GM21619 (cell line): ENCODE measurements around the gene USP21.

Experiments
- ATAC-seq: cut with Tn5 transposase; IDR thresholded peaks from one replicate; pipeline ENCODE4 v1.9.1; 2021; ENCODE audit not compliant: unreplicated experiment

Gene USP21

GRCh38 chr1:161168906-161169305 is 9.6 kb downstream of the USP21 start:
- no peak for ATAC-seq

- no peak for ATAC-seq
These were observed 11.9 kb downstream of the USP21 start for GRCh38 chr1:161171191-161171590.

DNA sequence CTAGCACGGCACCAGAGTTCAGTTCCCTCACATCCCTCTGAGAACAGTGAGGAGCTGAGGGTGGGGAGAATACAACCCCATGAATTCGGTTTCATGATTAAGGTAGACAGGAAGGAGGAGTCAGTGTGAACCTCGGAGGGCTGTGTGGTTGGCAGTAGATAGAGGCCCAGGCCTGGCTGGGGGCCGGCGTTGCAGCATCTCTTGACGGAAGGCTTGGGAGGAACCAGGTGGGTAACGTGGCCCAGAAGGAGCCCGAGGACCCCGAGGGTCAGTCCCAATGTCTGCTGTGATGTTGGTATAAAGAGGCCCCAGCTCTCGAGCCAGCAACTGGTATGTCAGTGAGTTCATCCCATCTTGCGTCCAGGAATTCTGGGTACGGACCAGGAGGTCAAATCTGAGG is 12.4 kb downstream of the USP21 start:
- no peak for ATAC-seq

DNA sequence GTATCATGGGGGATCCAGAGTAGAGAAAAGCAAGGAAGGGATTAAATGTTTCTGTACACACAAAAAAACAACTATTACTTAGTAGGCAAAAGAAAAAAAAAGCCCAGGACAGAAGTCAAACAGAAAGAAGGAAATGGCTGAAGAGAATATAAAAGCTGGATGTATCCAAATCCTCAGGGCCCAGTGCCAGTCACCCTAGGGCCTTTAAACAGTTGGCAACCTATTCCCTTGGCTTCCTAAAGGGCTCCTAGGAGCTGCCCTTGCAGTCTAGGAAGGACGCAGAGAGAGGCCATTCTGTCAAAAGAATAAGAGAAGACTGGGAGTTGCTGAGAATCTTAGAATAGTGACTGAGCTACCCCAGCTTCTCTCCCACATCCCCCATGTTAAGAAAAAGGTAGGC is 13.0 kb downstream of the USP21 start:
- ATAC-seq: no peak

DNA sequence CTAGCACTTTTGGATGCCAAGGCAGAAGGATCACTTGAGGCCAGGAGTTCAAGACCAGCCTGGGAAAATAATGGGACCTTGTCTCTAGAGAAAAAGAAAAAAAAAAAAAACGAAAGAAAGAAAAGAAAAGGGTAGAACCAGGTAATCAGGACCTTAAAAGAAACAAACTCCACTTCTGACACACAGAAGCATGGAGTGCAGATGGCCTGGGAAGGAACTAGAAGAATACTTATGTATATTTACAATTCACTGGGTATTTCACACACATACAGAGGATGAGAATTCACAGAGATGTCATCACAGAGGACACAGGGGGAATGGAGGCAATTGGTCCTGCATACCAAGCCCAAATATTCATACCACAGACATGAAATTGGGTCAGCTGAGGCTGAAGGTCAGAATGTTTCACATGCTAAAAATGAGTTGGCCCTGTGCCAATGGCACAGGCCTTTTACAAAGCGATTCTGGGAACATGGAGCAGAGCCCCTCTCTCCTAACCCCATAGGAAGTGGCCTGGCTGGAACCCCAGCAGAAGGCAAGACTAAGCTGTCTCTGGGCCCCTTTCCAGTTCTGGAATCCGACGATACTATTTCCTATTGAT is 13.6 kb downstream of the USP21 start:
- no peak for ATAC-seq

- no peak for ATAC-seq
These were observed 14.4 kb downstream of the USP21 start for GRCh38 chr1:161173711-161174110.

- ATAC-seq: no peak
These were observed 15.6 kb downstream of the USP21 start for GRCh38 chr1:161174911-161175310.

GRCh38 chr1:161175771-161176453 is 16.6 kb downstream of the USP21 start:
- no peak for ATAC-seq

DNA sequence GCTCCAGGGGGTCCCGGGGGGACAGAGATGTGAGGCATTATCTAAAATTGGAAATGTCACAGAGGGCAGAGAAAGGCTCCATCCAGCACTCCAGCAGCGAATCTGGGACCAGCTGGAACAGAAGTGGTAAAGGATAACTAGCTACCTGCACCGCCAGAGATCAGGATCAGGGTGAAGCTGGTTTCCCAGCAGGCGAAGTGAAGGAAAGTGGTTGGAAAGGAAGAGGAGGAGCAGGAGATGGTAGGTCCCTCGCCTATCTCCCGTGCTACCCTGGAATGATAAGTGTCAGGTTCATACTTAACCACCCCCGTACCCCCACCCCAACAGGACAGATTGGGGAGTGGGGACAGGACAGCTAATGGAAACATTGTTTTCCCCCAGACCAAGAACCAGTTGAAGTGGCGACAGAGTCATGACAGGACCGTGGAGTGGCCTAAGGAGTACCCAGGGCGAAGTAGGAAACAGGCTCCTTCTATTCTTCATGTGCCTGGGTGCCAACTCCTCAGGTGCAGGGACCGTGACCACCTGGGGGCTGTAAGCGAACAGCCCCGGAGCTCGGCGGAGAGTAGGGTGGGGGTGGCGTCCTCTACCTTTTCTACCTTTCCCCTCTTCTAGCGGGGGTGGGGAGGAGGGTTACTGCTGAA is 17.3 kb downstream of the USP21 start:
- ATAC-seq: no peak

GRCh38 chr1:161177112-161177935 is 18.0 kb downstream of the USP21 start, which contains the start of gene B4GALT3:
Gene B4GALT3 (minus strand): TSS chr1:161177507. CDS start chr1:161176060, 1,447 bp downstream.
- ATAC-seq: peak; percentile 73

- ATAC-seq: no peak
These were observed 18.6 kb downstream of the USP21 start for GRCh38 chr1:161177936-161178244.

- no peak for ATAC-seq
These were observed 20.4 kb downstream of the USP21 start for GRCh38 chr1:161179698-161180097.

- ATAC-seq: no peak
These were observed 21.3 kb downstream of the USP21 start for GRCh38 chr1:161180639-161181038.

- peak; percentile 48 for ATAC-seq
These were observed 22.9 kb downstream of the USP21 start for GRCh38 chr1:161182214-161182613.

- peak; percentile 62 for ATAC-seq
These were observed 26.0 kb downstream of the USP21 start for GRCh38 chr1:161185282-161185682.

DNA sequence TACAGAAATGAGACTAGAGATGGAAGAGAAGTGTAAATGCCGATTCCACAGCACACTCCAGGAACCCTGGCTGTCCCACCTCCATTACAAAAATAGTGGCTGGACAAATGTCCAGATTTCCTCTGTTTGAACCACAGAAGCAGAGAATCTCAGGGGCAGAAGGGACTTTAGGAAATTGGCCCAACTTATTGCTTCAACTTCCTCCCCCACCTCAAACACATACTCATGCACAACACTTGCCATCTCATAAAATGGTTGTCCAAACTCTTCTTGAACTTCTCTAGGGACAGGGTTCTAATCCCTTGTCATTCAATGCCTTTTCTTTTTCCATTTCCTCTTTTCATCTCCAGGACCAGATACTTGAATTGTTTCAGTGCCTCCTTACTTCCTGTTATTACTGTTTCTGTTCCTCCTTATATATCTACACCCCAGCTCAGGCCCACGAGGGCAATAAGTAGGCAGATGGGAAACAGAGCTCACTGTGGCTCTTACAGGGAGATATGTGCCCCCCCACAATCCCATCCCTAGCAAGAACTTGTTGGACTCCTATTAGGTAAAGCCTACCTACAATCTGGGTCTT is 26.5 kb downstream of the USP21 start:
- ATAC-seq: peak; percentile 18

- no peak for ATAC-seq
These were observed 28.0 kb downstream of the USP21 start for GRCh38 chr1:161187311-161187710.

- ATAC-seq: no peak
These were observed 29.1 kb downstream of the USP21 start for GRCh38 chr1:161188381-161188780.

- ATAC-seq: no peak
These were observed 29.7 kb downstream of the USP21 start for GRCh38 chr1:161189036-161189435.

- no peak for ATAC-seq
These were observed 31.7 kb downstream of the USP21 start for GRCh38 chr1:161190962-161191521.

DNA sequence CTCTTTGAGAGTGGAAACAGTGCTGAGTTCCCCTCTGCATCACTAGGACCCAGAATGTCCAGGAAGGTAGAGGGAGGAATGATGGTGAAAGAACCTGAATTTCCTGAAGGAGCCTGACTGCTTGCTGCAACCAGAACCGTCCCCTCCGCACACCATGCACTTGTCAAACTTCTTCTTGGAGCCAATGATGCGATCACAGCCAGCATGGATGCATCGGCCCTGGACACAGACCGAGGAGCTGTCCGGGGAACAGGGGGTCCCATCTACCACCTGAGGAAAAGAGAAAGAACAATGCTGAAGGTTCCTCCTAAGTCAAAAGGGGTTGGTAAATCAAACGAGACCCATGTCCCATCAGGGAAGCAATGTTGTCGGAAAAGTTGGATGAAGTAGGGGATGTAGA is 32.7 kb downstream of the USP21 start:
- ATAC-seq: no peak
